HG03378 (cell line): ENCODE measurements around the gene UST.
"Not testable (repeated sequence)": the region's sequence is repeated elsewhere in the genome, so short reads cannot be mapped to it uniquely, and the experiment has no call there.

ENCODE experiments used
- ATAC-seq: cut with Tn5 transposase; IDR thresholded peaks from one replicate; pipeline ENCODE4 v1.9.1; 2021; ENCODE audit warnings: mild to moderate bottlenecking, moderate library complexity; ENCODE audit not compliant: unreplicated experiment

Gene UST

GRCh38 chr6:148967541-148967956, 220.7 kb downstream of the UST start:
- no peak for ATAC-seq

- ATAC-seq: no peak
Measured at GRCh38 chr6:148968771-148969602, 222.2 kb downstream of the UST start.

- ATAC-seq: no peak
Measured at GRCh38 chr6:148969603-148970061, 222.8 kb downstream of the UST start.

GRCh38 chr6:148971031-148971927, 224.4 kb downstream of the UST start:
- ATAC-seq: no peak

GRCh38 chr6:148972481-148972880, 225.7 kb downstream of the UST start:
- no peak for ATAC-seq

GRCh38 chr6:148973538-148974208, 226.8 kb downstream of the UST start:
- ATAC-seq: no peak

- no peak for ATAC-seq
Measured at GRCh38 chr6:148974351-148974750, 227.5 kb downstream of the UST start.

- not testable (repeated sequence) for ATAC-seq
Measured at GRCh38 chr6:148978298-148978697, 231.5 kb downstream of the UST start.

- ATAC-seq: no peak
Measured at GRCh38 chr6:148979014-148979901, 232.4 kb downstream of the UST start.

GRCh38 chr6:148980234-148980633, 233.4 kb downstream of the UST start:
- no peak for ATAC-seq

- ATAC-seq: no peak
Measured at GRCh38 chr6:148981515-148981914, 234.7 kb downstream of the UST start.

- no peak for ATAC-seq
Measured at GRCh38 chr6:148983101-148983761, 236.4 kb downstream of the UST start.

- no peak for ATAC-seq
Measured at GRCh38 chr6:148983966-148984365, 237.1 kb downstream of the UST start.

- ATAC-seq: no peak
Measured at GRCh38 chr6:148984531-148985056, 237.8 kb downstream of the UST start.

GRCh38 chr6:148985499-148985898, 238.7 kb downstream of the UST start:
- no peak for ATAC-seq

- ATAC-seq: no peak
Measured at GRCh38 chr6:148986608-148987007, 239.8 kb downstream of the UST start.

GRCh38 chr6:148987982-148988381, 241.2 kb downstream of the UST start:
- no peak for ATAC-seq

- no peak for ATAC-seq
Measured at GRCh38 chr6:148989585-148989984, 242.8 kb downstream of the UST start.

- no peak for ATAC-seq
Measured at GRCh38 chr6:148990403-148990802, 243.6 kb downstream of the UST start.
